C4-2B (cell line): Measurements from ENCODE around the gene LONRF2.

ENCODE experiments used
- CTCF ChIP-seq: fragments of 450-650 bp; conservative IDR thresholded peaks from 2 replicates; pipeline ENCODE4 v1.5.1; 2017; ENCODE audit warnings: mild to moderate bottlenecking
- ZFX ChIP-seq: fragments of 450-650 bp; IDR thresholded peaks from 2 replicates; pipeline ENCODE4 v1.6.1; 2017

- TF ChIP-seq CTCF: no peak
- TF ChIP-seq ZFX: no peak
Observed at GRCh38 chr2:100290718-100291151, 31.6 kb downstream of the LONRF2 start.
